HG03175 (cell line): ENCODE measurements around the gene UBR7.

ENCODE experiments used
- ATAC-seq: cut with Tn5 transposase; IDR thresholded peaks from one replicate; pipeline ENCODE4 v1.9.1; 2021; ENCODE audit warnings: mild to moderate bottlenecking, moderate library complexity; ENCODE audit not compliant: unreplicated experiment

The UBR7 gene

GRCh38 chr14:93245764-93246420, 38.8 kb downstream of the UBR7 start:
- no peak for ATAC-seq

GRCh38 chr14:93246534-93246933, 39.5 kb downstream of the UBR7 start:
- ATAC-seq: no peak

DNA sequence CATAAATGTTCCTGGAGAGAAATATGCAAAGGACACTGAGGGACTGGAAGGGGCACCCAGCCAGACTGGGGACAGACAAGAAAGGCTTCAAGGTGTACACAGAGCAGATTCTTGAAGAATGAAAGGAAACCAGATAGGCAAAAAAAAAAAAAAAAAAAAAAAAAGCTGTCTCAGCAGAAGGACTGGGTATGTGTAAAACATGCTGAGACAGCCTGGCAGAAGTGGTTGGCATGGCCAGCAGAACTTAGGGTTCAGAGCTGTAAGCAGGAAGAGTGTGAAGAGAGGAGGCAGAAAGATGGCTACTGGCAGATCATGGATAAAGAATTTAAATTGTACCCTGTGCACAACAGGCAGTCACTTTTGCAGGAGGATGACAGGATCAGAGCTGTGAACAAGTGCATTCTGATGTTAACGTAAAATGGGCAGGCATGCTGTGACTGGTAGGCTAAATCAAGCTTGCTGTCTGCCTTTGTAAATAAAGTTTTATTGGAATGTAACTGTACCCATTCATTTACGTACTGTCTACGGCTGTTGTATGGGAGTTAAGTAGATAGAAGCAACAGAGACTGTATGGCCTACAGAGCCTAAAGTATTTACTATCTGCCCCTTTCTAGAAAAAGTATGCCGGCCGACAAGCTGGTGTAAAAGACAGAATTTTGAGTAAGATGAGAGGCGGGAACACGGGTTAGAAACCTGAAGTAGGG, 42.2 kb downstream of the UBR7 start:
- no peak for ATAC-seq

GRCh38 chr14:93262446-93262845, 55.4 kb downstream of the UBR7 start:
- no peak for ATAC-seq

- ATAC-seq: no peak
These were observed 56.4 kb downstream of the UBR7 start for GRCh38 chr14:93263416-93263815.

GRCh38 chr14:93266127-93266526, 59.1 kb downstream of the UBR7 start:
- no peak for ATAC-seq

DNA sequence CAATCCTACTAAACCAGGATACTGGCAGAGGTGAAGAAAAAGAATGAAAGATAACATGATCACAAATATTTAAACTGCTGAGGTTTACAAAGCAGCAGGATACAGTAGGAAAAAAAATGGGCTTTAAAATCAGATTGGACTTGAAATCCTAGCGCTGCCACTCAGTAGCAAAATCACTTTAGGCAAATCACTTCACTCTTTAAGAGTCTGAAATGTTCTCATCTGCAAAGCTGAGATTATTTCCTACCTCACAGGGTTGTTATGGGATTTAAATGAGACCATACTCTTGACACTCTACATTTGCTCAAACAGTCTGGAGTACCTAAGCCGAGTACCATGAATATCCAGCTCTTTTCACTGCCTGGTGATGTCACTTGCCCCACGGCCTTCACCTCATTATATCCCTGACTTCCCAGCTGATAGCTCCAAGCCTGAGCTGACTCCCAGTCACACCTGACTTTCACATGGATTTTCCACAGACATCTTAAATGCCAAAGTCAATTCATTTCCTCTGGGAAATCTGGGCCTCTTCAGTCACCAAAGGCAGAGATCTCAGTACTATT, 60.2 kb downstream of the UBR7 start:
- ATAC-seq: no peak

DNA sequence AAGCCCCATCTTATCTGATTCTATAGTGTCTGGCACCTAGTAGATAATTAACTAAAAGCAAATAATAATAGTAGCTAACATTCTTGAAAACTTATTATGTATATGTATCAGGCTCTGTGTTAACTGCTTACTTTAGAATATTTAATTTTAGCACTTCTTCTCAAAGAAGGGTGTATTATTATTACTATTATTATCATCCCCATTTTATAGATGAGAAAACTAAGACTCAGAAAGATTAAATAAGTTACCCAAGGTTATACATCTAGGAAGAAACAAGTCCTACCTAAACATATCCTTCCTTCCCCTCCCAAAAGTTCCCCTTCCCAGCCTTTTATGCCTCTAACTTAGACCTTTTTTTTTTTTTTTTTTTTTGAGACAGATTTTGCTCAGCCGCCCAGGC, 61.4 kb downstream of the UBR7 start:
- ATAC-seq: no peak

DNA sequence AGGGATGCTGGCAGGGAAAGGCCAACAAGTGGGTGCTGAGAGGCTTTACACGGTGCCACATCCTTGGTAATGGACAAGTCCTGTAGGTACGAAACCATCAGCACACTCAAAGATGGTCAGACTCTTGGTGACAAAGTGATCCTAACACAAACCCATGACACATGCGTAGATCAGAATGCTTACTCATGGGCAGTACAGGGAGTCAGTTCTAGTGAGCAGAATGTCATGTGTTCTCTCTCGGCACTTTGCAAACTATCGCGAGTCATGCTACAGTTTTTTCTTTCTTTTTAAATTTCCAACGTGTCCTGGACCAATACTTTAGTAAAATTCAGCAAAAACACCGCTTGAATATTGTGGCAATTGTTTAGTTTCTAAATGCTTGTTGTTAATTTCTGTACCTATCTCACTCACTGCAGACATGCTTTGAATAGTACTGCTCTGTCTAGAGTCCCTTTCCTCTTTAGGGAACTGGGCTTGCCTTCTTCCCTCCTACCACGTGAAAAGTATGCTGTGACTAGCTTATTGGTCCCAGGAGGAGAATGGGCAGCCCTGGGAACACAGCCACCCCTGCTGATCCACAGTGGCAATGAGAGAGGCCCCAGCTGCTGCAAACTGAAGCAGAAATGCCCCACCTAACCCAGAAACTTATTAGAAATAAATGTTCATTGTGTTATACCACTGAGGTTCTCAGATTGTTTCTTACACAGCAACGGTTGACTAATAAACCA, 62.4 kb downstream of the UBR7 start:
- ATAC-seq: no peak

DNA sequence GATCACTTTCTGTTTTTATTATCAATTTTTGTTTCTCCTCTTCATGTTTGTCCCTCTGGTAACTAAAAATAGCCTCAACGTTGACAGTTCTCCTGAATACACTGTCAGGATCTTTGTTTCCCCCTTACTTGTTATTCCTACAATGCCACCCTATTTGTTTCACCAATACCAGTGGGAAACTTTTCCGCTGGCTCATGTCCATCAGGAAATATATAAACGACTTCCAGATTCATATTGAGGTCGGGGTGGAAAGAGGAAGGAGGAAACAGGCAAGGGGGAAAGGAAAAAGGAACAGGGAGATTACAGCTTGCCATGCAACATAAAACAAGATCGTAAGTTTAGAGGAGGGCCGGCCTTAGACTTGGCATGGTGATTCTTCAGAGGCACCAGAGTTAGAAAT, 64.1 kb downstream of the UBR7 start:
- no peak for ATAC-seq

- ATAC-seq: no peak
These were observed 67.2 kb downstream of the UBR7 start for GRCh38 chr14:93274055-93274806.

- ATAC-seq: no peak
These were observed 69.1 kb downstream of the UBR7 start for GRCh38 chr14:93276031-93276716.
